ENCODE results near the gene RPS3. TPM values are rescaled to one million over a fixed set of nuclear protein-coding genes. Genes with fewer than 3 reads are reported as not detected.

The RPS3 gene
- total and polyA plus RNA-seq, 2 of the 13 experiments (the other 11 are each of a cell fraction or from before 2014, with no cell fraction given) = 2,143 to 3,616 TPM

GRCh38 chr11:75380716-75381420 is 18.4 kb upstream of the RPS3 start (continued):
- TF ChIP-seq RNF219 (CRISPR knock-in tag; IDR thresholded peaks at IDR 0.05) (no peak), ZBTB38 (CRISPR knock-in tag; IDR thresholded peaks at IDR 0.05) (no peak), HOXA7 (CRISPR knock-in tag; IDR thresholded peaks at IDR 0.05) (no peak), ZNF720 (CRISPR knock-in tag; IDR thresholded peaks at IDR 0.05) (0 out of 2 replicates have a peak, but pooled peaks have one; percentile 30), MXD3 (CRISPR knock-in tag; IDR thresholded peaks at IDR 0.05) (no peak), CBX5 (CRISPR knock-in tag; IDR thresholded peaks at IDR 0.05; ENCODE audit: borderline replicate concordance) (no peak), E2F5 (CRISPR knock-in tag; conservative IDR thresholded peaks at IDR 0.05) (no peak), SP140L (CRISPR knock-in tag; IDR thresholded peaks at IDR 0.05; ENCODE audit: borderline replicate concordance) (no peak), ZNF230 (CRISPR knock-in tag; IDR thresholded peaks at IDR 0.05) (no peak), ZBTB49 (CRISPR knock-in tag; IDR thresholded peaks at IDR 0.05; ENCODE audit: borderline replicate concordance) (no peak), SNAPC5 (CRISPR knock-in tag; IDR thresholded peaks at IDR 0.05; ENCODE audit: borderline replicate concordance) (no peak), ZNF274 (CRISPR knock-in tag; IDR thresholded peaks at IDR 0.05) (peak; percentile 57; the same call in 1 of the 2 replicates), ZNF777 (CRISPR knock-in tag; IDR thresholded peaks at IDR 0.05) (no peak), TEAD3 (CRISPR knock-in tag; optimal IDR thresholded peaks at IDR 0.05; ENCODE audit: borderline replicate concordance) (peak; percentile 100), KDM4B (CRISPR knock-in tag; IDR thresholded peaks at IDR 0.05) (no peak), SOX13 (IDR thresholded peaks at IDR 0.05) (no peak), SOX13 (CRISPR knock-in tag; conservative IDR thresholded peaks at IDR 0.05 in 1 of 2, IDR thresholded peaks at IDR 0.05 in 1 of 2) (no peak), HES4 (CRISPR knock-in tag; IDR thresholded peaks at IDR 0.05; ENCODE audit: borderline replicate concordance) (no peak), ZFP37 (CRISPR knock-in tag; IDR thresholded peaks at IDR 0.05; ENCODE audit: borderline replicate concordance) (no peak), KLF6 (CRISPR knock-in tag; IDR thresholded peaks at IDR 0.05) (no peak), ZNF343 (CRISPR knock-in tag; IDR thresholded peaks at IDR 0.05) (no peak), KMT2A (CRISPR knock-in tag; IDR thresholded peaks at IDR 0.05) (no peak), SATB2 (CRISPR knock-in tag; IDR thresholded peaks at IDR 0.05) (no peak), XBP1 (CRISPR knock-in tag; IDR thresholded peaks at IDR 0.05) (no peak), GLMP (CRISPR knock-in tag; IDR thresholded peaks at IDR 0.05; ENCODE audit: borderline replicate concordance) (no peak)

All from HepG2 (cell line).